GM12878 (cell line): ENCODE measurements around the gene CYP27A1.

Experiments
- CBX5 ChIP-seq: sonication (generic); IDR thresholded peaks from 2 replicates; pipeline ENCODE4 v1.6.1; 2016; ENCODE audit warnings: low read depth, moderate library complexity, mild to moderate bottlenecking, inconsistent platforms
- CHD4 ChIP-seq: fragments of 200-600 bp; sonication (generic); IDR thresholded peaks from 2 replicates; pipeline ENCODE4 v1.6.1; 2016; ENCODE audit warnings: mild to moderate bottlenecking
- CTCF ChIP-seq, 3 experiments: IDR thresholded peaks in 2 of 3; conservative IDR thresholded peaks in 1 of 3; 2 replicates each; pipeline ENCODE4 v1.5.1; 2011; ENCODE audit warnings: low read depth in 3 of 3, low read length in 3 of 3, mild to moderate bottlenecking in 3 of 3, control low read depth in 2 of 3, moderate library complexity in 2 of 3, inconsistent platforms in 1 of 3, mixed read lengths in 1 of 3; ENCODE audit not compliant: control insufficient read depth in 2 of 3, insufficient read depth in 1 of 3; ENCODE audit errors: extremely low read depth in 1 of 3
- EZH2 ChIP-seq: IDR thresholded peaks from 2 replicates; pipeline ENCODE4 v1.6.1; 2012; ENCODE audit warnings: low read depth, mild to moderate bottlenecking, control low read depth, inconsistent platforms, low read length, borderline replicate concordance; ENCODE audit not compliant: control insufficient read depth
- HDAC2 ChIP-seq: fragments of 200-600 bp; sonication (generic); IDR thresholded peaks from 2 replicates; pipeline ENCODE4 v1.6.1; 2017
- PKNOX1 ChIP-seq: fragments of 450-650 bp; IDR thresholded peaks from 2 replicates; pipeline ENCODE4 v1.6.1; 2016; ENCODE audit warnings: mild to moderate bottlenecking
- POLR2A ChIP-seq: IDR thresholded peaks from 2 replicates; pipeline ENCODE4 v1.6.1; 2011; ENCODE audit warnings: low read depth, mild to moderate bottlenecking, low read length
- POU2F2 ChIP-seq: IDR thresholded peaks from 3 replicates; pipeline ENCODE4 v1.6.1; 2011; ENCODE audit warnings: low read depth, mild to moderate bottlenecking, low read length, borderline replicate concordance
- RAD21 ChIP-seq: IDR thresholded peaks from 2 replicates; pipeline ENCODE4 v1.6.1; 2011; ENCODE audit warnings: mild to moderate bottlenecking, low read depth, low read length, moderate library complexity; ENCODE audit not compliant: insufficient read depth
- SP1 ChIP-seq: IDR thresholded peaks from one replicate; pipeline ENCODE4 v1.6.1; 2011; ENCODE audit warnings: low read depth, low read length
- TAF1 ChIP-seq: IDR thresholded peaks from 2 replicates; pipeline ENCODE4 v1.6.1; 2011; ENCODE audit warnings: mild to moderate bottlenecking, low read depth, low read length, borderline replicate concordance
- ZNF217 ChIP-seq: fragments of 450-650 bp; IDR thresholded peaks from 2 replicates; pipeline ENCODE4 v1.6.1; 2017; ENCODE audit warnings: antibody characterized with exemption, mild to moderate bottlenecking
- ZNF274 ChIP-seq: IDR thresholded peaks from one replicate; pipeline ENCODE4 v1.8.0; 2011; ENCODE audit not compliant: insufficient read length, insufficient read depth
- TF ChIP-seq, protein P1 (sequence below): IDR thresholded peaks from 2 replicates; pipeline ENCODE4 v1.6.1; 2012; ENCODE audit warnings: mild to moderate bottlenecking, low read depth, low read length

DNA sequence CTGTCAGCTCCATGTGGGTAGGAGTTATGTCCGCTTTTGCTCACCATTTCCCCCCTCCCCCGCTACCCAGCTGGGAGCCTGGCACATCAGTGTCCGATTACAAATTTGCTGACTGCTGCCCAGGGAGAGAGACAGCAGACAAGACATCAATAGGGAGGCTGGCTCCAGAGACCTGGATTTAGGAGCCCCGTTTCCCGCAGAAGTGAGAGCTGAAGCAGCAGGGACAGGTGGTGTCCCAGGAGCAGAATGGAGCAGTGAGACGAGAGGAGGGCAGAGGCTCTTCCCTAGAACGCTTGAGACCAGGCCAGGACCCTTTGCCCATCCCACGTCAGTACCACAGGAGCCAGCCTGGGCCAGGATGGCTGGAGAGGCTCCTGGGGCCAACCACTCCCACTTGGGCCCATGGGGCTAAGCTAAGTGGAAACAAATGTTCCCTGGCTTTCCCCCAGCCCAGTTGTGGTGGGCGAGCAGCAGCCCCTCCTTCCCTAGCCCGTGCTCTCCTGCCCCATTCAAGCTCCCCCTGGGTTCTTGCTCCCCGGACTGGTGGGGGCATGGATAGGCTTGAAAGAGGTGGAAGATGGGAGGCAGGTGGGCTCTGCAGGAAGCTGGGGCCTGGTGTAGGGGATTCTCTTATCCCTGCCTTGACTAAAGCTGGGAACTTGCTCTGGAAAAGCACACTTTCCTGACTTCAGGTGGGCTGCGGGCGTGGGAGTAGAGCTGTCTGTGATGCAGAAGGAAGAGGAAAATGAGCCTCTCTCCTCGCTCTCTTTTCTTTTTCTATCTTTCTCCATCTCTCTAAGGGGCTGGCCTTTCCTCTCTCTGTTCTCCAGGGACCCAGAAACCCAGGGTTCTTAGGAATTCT is 73.6 kb downstream of the CYP27A1 start:
- no peak for TF ChIP-seq ZNF217
- no peak for TF ChIP-seq POLR2A
- TF ChIP-seq PKNOX1 = no peak
- TF ChIP-seq RAD21 = no peak
- TF ChIP-seq EZH2 = no peak
- TF ChIP-seq CTCF (IDR thresholded peaks at IDR 0.05 in 2 of 3, conservative IDR thresholded peaks at IDR 0.05 in 1 of 3; ENCODE audit: control insufficient read depth in 2 of 3, extremely low read depth in 1 of 3, insufficient read depth in 1 of 3, low read depth in 3 of 3, low read length in 3 of 3) = no peak
- no peak for TF ChIP-seq TAF1
- no peak for TF ChIP-seq POU2F2
- no peak for TF ChIP-seq SP1
- TF ChIP-seq CBX5 = no peak
- no peak for TF ChIP-seq HDAC2
- no peak for TF ChIP-seq CHD4
- TF ChIP-seq, protein P1, sequence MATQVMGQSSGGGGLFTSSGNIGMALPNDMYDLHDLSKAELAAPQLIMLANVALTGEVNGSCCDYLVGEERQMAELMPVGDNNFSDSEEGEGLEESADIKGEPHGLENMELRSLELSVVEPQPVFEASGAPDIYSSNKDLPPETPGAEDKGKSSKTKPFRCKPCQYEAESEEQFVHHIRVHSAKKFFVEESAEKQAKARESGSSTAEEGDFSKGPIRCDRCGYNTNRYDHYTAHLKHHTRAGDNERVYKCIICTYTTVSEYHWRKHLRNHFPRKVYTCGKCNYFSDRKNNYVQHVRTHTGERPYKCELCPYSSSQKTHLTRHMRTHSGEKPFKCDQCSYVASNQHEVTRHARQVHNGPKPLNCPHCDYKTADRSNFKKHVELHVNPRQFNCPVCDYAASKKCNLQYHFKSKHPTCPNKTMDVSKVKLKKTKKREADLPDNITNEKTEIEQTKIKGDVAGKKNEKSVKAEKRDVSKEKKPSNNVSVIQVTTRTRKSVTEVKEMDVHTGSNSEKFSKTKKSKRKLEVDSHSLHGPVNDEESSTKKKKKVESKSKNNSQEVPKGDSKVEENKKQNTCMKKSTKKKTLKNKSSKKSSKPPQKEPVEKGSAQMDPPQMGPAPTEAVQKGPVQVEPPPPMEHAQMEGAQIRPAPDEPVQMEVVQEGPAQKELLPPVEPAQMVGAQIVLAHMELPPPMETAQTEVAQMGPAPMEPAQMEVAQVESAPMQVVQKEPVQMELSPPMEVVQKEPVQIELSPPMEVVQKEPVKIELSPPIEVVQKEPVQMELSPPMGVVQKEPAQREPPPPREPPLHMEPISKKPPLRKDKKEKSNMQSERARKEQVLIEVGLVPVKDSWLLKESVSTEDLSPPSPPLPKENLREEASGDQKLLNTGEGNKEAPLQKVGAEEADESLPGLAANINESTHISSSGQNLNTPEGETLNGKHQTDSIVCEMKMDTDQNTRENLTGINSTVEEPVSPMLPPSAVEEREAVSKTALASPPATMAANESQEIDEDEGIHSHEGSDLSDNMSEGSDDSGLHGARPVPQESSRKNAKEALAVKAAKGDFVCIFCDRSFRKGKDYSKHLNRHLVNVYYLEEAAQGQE = no peak
- TF ChIP-seq ZNF274 = no peak
